Measurements from ENCODE around the gene TKFC. TPM values are rescaled to one million over a fixed set of nuclear protein-coding genes. Genes with fewer than 3 reads are reported as not detected.
A peak's percentile ranks its signal among the peaks of the same experiment; 100 is the strongest.

TKFC gene
- total RNA-seq, 1 donor from 2014 or later = 72.6 TPM

- H3K27ac Mint-ChIP-seq = peak overlapping the region; percentile 91
- no peaks in the 10 kb centered on the region for H3K27me3 Mint-ChIP-seq
- no peak for DNase-seq (ENCODE audit: extremely low spot score, unreplicated experiment)
- H3K9me3 Mint-ChIP-seq = no peaks in the 10 kb centered on the region
- TF ChIP-seq CTCF (conservative IDR thresholded peaks at IDR 0.05) = no peak
- H3K36me3 Mint-ChIP-seq = peaks cover 16% of the 10 kb centered on the region
- peak overlapping the region; percentile 97 for H3K4me3 Mint-ChIP-seq
- H3K4me1 Mint-ChIP-seq (ENCODE audit: unreplicated experiment) = peaks cover 45% of the 10 kb centered on the region
Measured at GRCh38 chr11:61333550-61334433, 764 bp downstream of the TKFC start.

GRCh38 chr11:61334434-61335354 is 1.7 kb downstream of the TKFC start:
- no peak for DNase-seq (ENCODE audit: extremely low spot score, unreplicated experiment)
- Mint-ChIP-seq H3K4me3 (peak overlapping the region; percentile 97), H3K36me3 (peaks cover 11% of the 10 kb centered on the region), H3K4me1 (ENCODE audit: unreplicated experiment) (peaks cover 44% of the 10 kb centered on the region), H3K27me3 (no peaks in the 10 kb centered on the region), H3K9me3 (no peaks in the 10 kb centered on the region), H3K27ac (peak overlapping the region; percentile 91)
- no peak for TF ChIP-seq CTCF (conservative IDR thresholded peaks at IDR 0.05)

- H3K27me3 Mint-ChIP-seq = no peaks in the 10 kb centered on the region
- H3K4me3 Mint-ChIP-seq = no peak overlapping the region
- no peak for TF ChIP-seq CTCF (conservative IDR thresholded peaks at IDR 0.05)
- H3K27ac Mint-ChIP-seq = no peak overlapping the region
- H3K9me3 Mint-ChIP-seq = no peaks in the 10 kb centered on the region
- no peak for DNase-seq (ENCODE audit: extremely low spot score, unreplicated experiment)
- H3K36me3 Mint-ChIP-seq = peaks cover 7% of the 10 kb centered on the region
- peaks cover 38% of the 10 kb centered on the region for H3K4me1 Mint-ChIP-seq (ENCODE audit: unreplicated experiment)
Measured at GRCh38 chr11:61335355-61335710, 2.3 kb downstream of the TKFC start.

- Mint-ChIP-seq H3K4me3 (peak overlapping the region; percentile 47), H3K27ac (peak overlapping the region; percentile 84), H3K27me3 (no peaks in the 10 kb centered on the region), H3K9me3 (no peaks in the 10 kb centered on the region), H3K36me3 (peaks cover 7% of the 10 kb centered on the region), H3K4me1 (ENCODE audit: unreplicated experiment) (peaks cover 31% of the 10 kb centered on the region)
- TF ChIP-seq CTCF (conservative IDR thresholded peaks at IDR 0.05) = peak; percentile 96
- peak; percentile 90 for DNase-seq (ENCODE audit: extremely low spot score, unreplicated experiment)
Measured at GRCh38 chr11:61336171-61336935, 3.3 kb downstream of the TKFC start.

Data from type B pancreatic cell (in vitro differentiated cells).